Fibroblast of skin of left quadriceps (primary cell): ENCODE results near the gene NEK4.
"Not testable (repeated sequence)": the region's sequence is repeated elsewhere in the genome, so short reads cannot be mapped to it uniquely, and the experiment has no call there.

ENCODE experiments used
- DNase-seq, 2 experiments: peaks; one replicate each; pipeline ENCODE4 v3.0.0-alpha.2; 2013; ENCODE audit warnings: low read depth in 2 of 2

NEK4 gene

GRCh38 chr3:52696830-52697631 lies 73.7 kb downstream of the NEK4 start:
- DNase-seq = no peak

- no peak for DNase-seq
Observed at GRCh38 chr3:52695798-52696671, 74.7 kb downstream of the NEK4 start.

GRCh38 chr3:52694528-52695189 lies 76.1 kb downstream of the NEK4 start:
- DNase-seq = no peak

GRCh38 chr3:52693071-52693470 lies 77.7 kb downstream of the NEK4 start:
- DNase-seq = no peak

GRCh38 chr3:52690560-52690959 lies 80.2 kb downstream of the NEK4 start:
- DNase-seq = no peak

GRCh38 chr3:52689151-52689550 lies 81.6 kb downstream of the NEK4 start:
- no peak for DNase-seq

GRCh38 chr3:52688266-52688665 lies 82.5 kb downstream of the NEK4 start:
- no peak for DNase-seq

- peak; percentile 89 to 91 for DNase-seq
Observed at GRCh38 chr3:52685709-52686691, 84.7 kb downstream of the NEK4 start, which contains the start of the genes GNL3 and PBRM1. TSS of gene GNL3 (plus strand) at chr3:52686032. CDS start at chr3:52686093, 61 bp downstream. TSS of gene PBRM1 (minus strand) at chr3:52685913.

GRCh38 chr3:52685285-52685708 lies 85.4 kb downstream of the NEK4 start:
- peak in 1 of 2 experiments; percentile 20 for DNase-seq

- no peak for DNase-seq
Observed at GRCh38 chr3:52684184-52684583, 86.6 kb downstream of the NEK4 start.

GRCh38 chr3:52683611-52684010 lies 87.1 kb downstream of the NEK4 start:
- DNase-seq = no peak

- DNase-seq = peak in 1 of 2 experiments; percentile 40
Observed at GRCh38 chr3:52682016-52682415, 88.7 kb downstream of the NEK4 start.

- no peak for DNase-seq
Observed at GRCh38 chr3:52681596-52681995, 89.1 kb downstream of the NEK4 start.

GRCh38 chr3:52679811-52680210 lies 90.9 kb downstream of the NEK4 start:
- DNase-seq = no peak

GRCh38 chr3:52679199-52679538 lies 91.6 kb downstream of the NEK4 start:
- no peak for DNase-seq

GRCh38 chr3:52678265-52679198 lies 92.2 kb downstream of the NEK4 start:
- no peak for DNase-seq

- not testable (repeated sequence) for DNase-seq
Observed at GRCh38 chr3:52676201-52676600, 94.5 kb downstream of the NEK4 start.

GRCh38 chr3:52671676-52672075 lies 99.1 kb downstream of the NEK4 start:
- no peak for DNase-seq

GRCh38 chr3:52670621-52671521 lies 99.9 kb downstream of the NEK4 start:
- DNase-seq = peak; percentile 99
